GM12872 (cell line): ENCODE measurements around the gene CHD2.

Experiments
- CTCF ChIP-seq: IDR thresholded peaks from 3 replicates; pipeline ENCODE4 v1.5.1; 2011; ENCODE audit warnings: low read depth, mild to moderate bottlenecking, low read length, moderate library complexity; ENCODE audit not compliant: insufficient read depth

The CHD2 gene

DNA sequence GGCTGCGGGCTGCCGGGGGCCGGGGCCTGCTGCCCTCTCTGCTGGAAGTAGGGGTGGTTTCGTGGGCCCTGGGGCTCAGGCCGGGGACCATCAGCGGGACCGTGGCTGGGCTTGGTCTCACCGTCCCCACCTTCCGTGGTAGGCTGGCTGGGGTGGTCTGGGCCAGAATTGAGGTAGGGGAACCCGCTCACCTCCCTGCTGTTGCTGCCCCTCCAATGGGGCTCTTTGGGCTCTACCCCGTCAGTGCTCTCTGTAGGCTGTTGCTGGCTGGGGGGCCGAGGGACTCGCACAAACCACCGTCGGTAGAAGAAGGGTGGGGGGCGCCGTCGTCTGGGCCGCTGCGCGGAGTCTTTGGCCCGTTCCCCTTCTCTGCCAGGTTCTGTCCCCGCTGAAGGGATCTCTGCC, 165.5 kb downstream of the CHD2 start:
- TF ChIP-seq CTCF, result no peak

- TF ChIP-seq CTCF, result no peak
Observed at GRCh38 chr15:93066224-93066681, 166.1 kb downstream of the CHD2 start.

GRCh38 chr15:93066834-93067648, 166.9 kb downstream of the CHD2 start:
- no peak for TF ChIP-seq CTCF

DNA sequence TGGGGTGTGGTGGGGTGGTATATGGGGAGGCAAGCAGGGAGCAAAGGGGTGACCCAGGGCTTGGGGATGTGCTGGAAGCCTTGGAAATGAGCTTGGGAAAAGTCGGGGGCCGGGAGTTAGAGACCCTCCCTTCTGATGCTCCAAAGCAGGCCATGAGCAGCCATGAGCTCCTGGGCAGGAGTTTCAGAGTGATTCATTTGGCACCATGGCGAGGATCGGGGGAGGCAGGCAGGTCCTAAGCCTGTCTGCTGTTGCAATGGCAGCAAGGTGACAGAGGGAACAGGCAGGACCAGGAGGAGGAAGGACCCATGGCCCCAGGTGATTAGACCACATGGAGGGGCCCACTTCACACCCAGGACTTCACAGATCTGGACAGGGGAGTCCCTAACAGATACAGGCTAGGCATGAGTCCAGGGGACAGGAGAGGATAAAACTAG, 167.5 kb downstream of the CHD2 start:
- no peak for TF ChIP-seq CTCF

- TF ChIP-seq CTCF, result no peak
Observed at GRCh38 chr15:93068581-93069199, 168.6 kb downstream of the CHD2 start.

- TF ChIP-seq CTCF, result no peak
Observed at GRCh38 chr15:93070132-93070531, 170.0 kb downstream of the CHD2 start.

- TF ChIP-seq CTCF, result no peak
Observed at GRCh38 chr15:93070551-93071296, 170.6 kb downstream of the CHD2 start.
